ENCODE measurements around the gene BACH2. TPM values are rescaled to one million over a fixed set of nuclear protein-coding genes. Genes with fewer than 3 reads are reported as not detected.
"Not testable (repeated sequence)": the region's sequence is repeated elsewhere in the genome, so short reads cannot be mapped to it uniquely, and the experiment has no call there.

BACH2 gene
- total RNA-seq, 1 experiment from 2014 or later = 2.0 TPM

DNA sequence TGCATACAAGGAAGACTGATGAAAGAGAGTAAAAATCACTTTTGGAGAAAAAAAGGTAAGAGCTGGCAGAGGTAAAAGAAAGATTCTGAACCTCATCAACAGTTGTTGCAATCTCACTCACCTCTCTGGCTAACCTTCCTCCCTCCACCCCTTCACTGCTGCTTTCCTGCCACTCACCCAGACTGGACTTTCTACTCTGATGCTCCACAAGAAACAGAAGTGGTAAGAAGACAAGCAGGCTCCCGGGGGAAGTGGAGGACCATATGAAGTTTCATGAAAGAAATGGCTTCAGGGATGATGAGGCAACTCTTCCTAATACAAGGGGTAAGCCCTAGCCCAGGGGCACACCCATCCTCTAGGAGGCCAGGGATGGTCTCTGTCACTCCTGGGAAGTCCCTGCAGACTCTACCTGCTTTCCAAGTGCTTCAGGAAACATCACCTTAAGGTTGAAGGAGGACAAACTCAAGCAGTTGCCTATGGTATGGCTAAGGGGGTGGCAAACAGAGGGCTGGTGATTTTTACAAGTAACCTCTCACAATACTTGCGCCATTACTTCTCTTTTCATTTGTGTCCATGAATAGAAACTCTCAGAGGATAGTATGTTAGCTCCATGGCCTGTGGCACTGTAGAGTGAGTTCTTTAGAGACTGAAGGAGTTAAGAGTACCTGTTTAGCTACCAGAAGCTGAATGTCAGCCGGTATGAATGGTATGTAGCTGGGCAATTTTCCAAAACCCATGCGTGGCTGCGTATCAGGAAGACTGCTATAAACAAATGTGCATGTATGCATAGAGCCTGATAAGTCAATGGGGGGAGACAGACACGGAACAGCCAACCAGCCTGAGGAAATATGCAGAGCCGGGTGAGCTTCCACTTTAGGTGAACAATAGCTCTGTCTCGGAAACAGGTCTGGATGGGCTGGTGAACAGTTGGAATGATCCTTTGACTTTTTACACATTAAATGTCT, 112.0 kb downstream of the BACH2 start:
- peak; percentile 54 for DNase-seq (ENCODE audit: low read depth)

DNA sequence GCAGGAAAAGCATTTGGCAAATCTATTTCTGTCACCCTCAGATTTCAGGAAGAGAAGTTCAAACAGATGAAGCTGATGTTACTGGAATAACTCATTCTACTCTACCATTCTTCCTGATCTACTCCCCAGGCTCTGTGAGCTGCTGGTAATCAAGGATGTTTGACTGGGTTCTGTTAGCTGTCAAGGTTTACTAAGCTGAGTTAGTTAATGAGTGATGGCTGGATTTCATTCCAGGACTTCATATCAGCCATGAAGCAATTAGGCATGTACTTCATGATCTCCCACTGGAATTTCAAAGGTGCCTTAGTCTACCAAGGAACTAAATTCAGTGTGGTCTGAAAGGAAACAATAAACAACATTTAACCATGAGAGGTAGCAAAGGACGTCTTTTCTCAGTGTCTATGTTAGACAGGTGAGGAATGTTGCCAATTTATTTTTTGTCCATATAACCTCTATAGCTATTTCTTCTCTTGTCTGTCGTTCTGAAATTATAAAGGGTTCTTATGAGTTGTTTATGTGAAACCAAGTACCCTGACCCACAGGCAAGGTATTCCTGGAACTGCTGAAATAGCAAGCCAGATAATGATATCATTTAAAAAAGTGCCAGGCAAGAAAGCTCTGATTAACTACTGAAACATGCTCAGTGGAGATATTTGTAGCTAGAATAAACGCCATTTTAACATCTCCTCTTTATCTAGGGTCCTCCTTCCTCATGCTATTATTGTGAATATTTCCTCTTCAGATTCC, 112.9 kb downstream of the BACH2 start:
- no peak for DNase-seq (ENCODE audit: low read depth)

DNA sequence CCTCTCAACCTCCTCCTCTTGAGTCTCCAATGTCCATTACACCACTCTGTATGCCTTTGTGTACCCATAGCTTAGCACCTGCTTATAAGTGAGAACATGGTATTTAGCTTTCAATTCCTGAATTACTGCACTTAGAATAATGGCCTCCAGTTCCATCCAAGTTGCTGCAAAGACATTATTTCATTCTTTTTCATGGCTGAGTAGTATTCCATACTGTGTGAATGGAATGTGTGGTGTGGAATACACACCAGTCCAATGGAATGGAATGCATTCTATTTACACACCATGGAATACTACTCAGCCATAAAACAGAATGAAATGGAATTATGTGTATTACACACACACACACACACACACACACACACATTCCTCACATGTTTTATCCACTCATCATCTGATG, 116.1 kb downstream of the BACH2 start:
- DNase-seq (ENCODE audit: low read depth) = no peak

DNA sequence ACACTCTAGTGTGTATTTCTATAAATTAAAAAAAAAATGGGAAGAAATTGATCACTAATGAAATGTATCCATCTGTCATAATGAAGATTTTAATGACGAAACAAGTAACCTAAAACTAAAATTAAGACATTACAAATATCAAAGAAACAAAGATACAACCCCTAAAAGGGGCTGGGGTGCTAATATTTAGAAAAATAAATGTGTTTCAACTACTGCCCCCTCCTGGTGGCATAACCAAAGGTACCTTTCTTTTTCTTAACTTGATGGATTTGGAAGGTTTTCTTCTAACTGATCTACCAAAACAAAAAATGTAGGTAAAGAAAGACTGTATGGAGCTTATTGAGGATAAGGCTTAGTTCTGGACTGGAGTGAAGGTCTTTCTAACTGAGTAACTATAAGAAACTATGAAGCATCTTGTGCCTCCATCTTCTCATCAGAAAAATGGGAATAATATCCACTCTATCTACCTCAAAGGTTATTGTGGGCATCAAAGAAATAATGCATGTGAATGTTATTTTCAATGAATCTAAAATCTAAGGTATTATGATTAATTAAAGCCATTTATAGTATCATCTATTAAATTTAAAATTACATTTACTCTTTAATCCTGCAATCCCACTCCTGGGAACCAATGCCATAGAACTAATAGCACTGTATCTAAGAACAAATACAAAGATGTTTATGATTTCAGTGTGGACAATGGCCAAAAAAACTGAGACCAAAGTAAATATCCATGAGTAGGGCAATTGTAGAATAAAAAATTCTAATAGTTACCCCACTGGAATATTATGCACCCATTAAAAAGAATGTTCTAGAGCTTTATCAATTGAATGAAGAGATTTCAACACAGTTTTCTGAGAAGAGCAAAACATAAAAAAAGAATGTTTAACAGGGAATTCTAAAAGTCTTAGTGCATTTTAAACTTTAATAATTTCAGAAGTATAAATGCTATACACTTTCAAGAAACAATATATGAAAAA, 117.2 kb downstream of the BACH2 start:
- peak; percentile 19 for DNase-seq (ENCODE audit: low read depth)

DNA sequence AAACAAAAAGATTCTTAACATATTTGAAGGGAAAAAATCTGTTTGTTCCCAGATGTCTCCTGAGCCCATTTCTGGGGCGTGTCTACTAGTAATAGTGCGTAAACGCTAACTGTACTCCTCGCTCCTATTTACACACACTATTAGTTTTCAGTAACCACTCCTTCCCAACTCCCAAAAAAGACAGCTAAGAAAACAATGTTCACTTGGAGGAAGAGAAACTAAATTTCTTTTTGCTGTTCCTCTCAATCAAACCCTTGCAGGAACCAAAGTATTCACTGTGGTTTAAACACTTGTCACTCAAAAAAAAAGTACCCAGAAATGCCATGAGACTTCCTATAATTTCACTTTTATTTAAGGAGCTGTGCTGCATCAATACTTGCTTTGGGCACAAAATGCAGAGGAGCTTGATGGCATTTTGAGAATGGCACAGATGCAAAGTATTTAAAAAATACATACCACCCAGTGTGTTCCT, 118.2 kb downstream of the BACH2 start:
- no peak for DNase-seq (ENCODE audit: low read depth)

DNA sequence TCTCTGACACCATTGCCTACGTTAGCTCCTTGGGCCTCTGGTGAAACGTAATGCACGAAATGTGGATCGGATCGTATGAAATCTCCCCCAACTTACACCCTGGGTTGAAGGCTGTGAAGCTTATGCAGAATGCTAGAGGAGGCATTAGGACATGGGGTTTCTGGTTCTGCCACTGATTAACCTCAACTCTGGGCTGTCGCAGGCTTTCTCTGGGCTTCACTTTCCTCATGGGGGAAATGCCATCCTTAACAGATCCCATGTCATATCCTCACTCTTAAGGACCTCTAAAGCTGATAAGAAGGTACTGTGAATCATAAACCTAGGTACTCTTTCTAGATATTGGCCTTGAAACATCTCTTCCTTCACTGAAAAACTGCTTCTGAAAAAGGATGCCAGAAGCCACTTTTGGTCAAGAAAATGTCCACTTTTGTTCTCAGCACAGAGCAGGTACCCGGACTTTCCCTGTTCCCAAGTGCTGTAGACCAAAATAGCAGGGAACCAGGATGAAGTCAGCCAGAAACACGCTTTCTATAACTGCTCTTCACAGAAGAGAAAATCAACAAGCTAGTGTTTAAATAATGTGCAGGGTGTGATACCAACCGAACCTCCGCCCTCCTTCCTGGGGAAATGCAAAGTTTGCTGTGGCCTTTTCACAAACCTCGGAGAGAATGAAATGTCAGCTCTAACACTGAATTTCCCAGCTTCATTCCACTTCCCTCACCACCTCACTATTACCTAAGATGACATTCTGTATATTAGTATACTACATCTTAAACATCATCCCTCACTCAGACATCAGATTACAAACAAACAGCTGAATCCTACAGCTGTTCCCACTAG, 118.9 kb downstream of the BACH2 start:
- DNase-seq (ENCODE audit: low read depth) = no peak

DNA sequence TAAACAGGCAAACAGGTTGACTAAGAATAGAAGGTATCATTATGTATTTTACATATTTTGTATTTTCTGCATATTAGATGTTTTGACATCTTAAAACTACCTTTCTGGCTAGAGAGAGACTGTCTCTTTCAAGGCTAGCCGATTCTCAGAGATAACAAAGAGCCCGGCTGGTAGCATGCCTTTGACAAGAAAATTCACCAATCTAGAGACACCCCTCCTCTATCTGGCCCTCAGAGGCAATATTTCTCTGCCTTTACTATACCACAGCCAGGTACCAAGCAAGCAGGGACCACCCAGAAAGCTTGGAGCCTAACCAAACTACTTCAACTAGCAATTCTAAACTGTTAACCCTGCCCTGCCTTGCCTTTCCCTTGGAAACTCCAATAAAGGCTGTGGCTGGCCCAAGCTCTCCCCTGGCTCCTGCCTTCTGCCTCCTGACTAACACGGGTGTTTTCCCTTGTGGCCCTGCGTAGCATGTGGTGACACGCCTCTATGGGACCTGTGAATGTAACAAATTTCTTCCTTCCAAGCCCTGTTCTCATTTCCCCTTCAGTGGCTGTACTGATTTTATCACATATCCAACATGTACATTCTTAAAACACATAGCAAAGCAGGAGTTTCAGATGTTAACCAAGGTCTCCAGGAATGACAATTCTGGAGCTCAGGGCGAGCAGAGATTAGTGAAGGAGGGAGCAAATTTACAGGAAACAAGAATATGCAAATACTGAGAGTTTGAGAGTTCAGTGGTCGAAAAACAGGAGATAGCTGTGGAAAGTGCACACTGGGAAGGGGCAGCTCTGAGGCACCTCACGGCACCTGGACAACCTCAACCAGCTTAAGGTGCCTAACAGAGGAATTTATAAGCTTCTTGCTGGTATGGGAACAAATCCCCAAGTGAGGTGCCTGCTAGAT, 120.8 kb downstream of the BACH2 start:
- no peak for DNase-seq (ENCODE audit: low read depth)

DNA sequence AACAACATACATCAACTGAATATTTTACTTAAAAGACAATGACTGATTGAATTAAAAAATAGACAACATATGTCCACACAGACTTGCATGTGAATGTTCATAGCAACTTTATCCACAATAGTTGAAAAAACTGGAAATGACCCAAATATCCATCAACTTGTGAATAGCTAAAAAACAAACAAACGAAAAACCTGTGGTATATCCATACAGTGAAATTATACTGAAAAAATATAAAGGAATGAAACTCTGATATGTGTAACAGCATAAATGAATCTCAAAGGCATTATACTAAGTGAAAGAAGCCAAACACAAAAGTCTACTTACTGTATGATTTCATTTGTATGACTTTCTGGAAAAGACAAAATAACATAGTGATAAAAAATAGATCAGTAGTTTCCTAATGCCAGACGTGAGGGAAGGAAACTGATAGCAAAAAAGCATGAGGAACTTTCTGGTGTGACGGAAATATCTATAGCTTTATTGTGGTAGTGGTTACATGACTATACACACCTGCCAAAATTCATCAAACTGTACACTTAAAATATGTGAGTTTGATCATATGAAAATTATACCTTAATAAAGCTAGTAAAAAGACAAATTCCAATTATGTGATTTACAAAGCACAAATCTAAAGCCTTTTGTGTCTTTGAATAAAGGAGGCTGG, 123.2 kb downstream of the BACH2 start:
- no peak for DNase-seq (ENCODE audit: low read depth)

DNA sequence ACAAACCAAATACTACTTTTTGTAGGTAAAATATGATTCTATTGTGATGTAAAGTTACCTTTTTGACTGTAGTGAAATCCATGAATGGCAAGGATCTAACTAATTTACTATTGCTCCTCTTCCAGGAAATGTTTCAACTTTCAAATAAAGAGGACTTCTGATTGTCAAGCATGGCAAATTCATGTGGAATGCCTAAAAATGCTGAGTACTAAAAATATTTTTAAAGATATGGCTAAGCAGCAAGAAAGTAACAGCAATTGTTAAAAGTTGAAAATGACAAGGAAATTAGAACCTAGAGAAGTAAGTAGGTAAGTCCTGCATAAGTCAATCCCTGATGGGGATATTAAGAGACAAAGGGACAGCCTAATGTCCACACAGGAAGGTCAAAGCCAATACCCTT, 126.0 kb downstream of the BACH2 start:
- no peak for DNase-seq (ENCODE audit: low read depth)

DNA sequence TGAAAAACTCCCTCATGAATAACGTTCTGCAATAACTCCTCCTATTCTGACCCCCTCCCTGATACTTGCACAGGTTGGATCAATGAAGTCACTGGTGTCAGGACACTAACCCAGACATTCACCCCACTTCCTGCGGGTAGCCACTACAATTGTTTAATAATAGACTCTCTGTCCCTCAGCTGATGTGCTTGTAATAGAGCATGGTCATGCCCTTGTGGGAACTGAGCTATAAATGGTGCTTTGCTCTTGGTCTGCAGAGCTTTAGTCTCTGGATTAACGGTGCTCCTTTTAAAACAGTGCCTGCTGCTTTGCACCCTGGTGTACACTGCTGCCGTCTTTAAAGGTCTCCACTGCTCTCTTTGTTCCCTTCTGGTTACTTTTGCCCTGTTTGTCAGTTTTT, 127.3 kb downstream of the BACH2 start:
- DNase-seq (ENCODE audit: low read depth) = peak; percentile 32

DNA sequence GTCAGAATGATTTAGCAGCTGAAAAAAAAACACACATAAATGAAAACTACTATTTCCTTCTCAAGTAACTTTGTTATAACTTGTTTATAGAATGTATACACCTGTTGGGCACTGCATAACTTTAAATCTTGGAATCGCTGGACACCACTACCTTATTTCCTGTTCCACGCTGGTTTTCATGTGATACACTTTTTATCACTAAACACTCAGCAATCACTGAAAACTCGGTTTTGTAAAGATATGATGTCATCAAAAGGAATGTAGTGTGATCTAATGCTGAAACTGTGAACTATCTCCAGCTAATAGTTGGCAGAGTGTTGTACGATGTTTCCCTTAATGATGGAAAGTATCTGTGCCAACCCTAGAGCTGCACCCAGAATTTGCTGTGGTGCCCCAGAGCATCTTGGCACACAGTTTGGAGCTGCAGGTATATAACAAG, 127.9 kb downstream of the BACH2 start:
- peak; percentile 54 for DNase-seq (ENCODE audit: low read depth)

DNA sequence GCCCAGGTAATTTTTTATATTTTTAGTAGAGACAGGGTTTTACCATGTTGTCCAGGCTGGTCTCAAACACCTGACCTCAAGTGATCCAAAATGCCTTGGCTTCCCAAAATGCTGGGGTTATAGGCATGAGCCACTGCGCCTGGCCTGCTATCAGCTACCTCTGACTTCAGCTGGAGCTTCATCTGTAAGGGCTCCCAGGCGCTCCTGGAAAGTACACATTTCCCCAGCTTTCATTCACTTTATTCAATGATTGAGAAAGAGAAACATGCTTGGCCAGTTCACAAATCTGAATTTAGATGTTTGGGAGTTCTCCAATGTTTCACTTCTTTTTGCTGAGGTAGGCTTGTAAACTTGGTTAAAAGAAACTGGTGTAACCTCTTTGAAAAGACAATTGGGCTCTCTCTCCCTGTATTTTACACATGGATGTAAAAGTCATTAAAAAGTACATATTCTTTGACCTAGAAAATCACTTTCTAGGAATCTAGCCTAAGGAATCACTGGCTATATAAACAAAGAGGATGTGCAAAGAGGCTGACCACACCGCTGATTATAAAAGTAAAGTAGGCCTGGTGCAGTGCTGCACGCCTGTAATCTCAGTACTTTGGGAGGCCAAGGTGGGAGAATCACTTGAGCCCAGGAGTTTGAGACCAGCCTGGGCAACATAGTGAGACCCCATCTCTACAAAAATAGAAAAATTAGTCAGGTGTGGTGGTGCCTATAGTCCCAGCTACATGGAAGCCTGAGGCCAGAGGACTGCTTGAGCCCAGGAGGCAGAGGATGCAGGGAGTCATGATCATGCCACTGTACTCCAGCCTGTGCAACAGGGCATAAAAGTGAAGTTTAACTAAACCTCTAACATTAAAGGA, 128.9 kb downstream of the BACH2 start:
- DNase-seq (ENCODE audit: low read depth) = no peak

DNA sequence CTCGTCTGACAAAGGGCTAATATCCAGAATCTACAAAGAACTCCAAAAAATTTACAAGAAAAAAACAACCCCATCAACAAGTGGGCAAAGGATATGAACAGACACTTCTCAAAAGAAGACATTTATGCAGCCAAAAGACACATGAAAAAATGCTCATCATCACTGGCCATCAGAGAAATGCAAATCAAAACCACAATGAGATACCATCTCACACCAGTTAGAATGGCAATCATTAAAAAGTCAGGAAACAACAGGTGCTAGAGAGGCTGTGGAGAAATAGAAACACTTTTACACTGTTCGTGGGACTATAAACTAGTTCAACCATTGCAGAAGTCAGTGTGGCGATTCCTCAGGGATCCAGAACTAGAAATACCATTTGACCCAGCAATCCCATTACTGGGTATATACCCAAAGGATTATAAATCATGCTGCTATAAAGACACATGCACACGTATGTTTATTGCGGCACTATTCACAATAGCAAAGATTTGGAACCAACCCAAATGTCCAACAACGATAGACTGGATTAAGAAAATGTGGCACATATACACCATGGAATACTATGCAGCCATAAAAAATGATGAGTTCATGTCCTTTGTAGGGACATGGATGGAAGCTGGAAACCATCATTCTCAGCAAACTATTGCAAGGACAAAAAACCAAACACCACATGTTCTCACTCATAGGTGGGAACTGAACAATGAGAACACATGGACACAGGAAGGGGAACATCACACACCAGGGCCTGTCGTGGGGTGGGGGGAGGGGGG, 130.3 kb downstream of the BACH2 start:
- DNase-seq (ENCODE audit: low read depth) = not testable (repeated sequence)

DNA sequence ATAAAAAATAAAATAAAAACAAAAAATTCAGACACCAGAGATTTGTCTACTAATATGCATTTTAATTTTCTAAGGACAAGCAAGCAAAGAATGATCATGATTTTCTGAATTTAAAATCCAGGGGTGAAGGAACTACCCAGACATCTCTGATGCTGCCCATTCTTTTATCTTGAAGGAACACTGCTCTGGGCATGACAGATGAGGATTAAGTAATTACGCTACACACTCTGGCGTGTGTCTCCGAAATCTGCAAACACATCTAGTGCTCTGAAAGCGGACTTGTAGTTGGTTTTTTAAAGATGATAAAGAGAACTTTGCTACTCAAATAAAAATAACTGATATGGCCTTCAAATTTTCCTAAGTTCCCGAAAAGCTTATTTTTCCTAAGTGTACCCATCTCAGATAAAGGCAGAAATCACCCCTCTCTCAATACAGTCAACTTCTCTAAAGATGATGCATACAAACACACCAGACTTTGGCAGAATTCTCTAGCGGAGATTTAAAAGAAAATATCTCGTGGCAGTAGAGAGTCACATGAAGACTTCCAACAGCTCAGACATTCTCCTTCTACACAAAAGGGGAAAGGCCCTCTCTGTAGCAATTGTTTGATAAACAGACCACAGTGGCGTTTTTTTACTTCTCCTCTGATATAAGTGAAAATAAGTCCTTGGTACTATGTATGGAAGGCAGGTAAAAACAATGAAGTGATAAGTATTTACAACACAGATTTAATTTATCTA, 133.8 kb downstream of the BACH2 start:
- DNase-seq (ENCODE audit: low read depth) = no peak

DNA sequence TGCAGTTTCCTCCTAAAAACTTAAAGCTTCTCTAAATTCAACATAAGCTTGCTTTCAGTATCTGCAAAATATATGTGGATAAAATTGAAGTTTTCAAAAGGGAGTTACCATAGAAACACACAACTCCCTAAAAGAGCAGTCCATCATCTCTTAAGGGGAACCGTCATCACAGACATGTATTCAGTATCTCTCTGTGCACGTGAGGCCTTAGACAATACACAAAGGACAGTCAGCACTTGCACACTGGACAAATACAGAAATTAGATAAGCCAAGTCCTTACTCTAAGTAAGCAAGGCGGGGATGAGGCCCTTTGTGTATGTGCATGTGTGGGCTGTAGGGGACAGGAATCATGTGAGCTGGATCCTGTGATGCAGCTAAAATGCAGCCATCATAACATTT, 136.6 kb downstream of the BACH2 start:
- DNase-seq (ENCODE audit: low read depth) = no peak

DNA sequence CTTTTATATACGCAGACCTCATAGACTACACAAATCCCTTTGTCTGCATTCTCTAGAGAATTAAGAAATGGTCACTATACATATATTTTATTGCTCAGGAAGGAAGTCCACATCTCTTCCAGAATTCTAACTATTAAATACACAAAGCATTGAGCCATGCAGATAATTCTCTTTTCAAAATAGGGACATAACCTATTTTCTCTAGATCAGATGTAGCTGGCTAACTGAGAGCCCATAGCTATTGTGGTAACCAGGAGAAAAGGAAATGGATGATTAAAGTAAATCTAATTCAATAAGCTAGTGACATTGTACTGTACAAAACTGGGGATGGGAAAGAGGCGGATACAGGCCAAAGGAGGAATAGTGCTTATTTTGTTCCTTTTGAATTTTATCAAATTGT, 137.2 kb downstream of the BACH2 start:
- DNase-seq (ENCODE audit: low read depth) = no peak

All from RPMI7951 (cell line).